ENCODE results near the gene HAPLN2.
"Not testable (repeated sequence)": the region's sequence is repeated elsewhere in the genome, so short reads cannot be mapped to it uniquely, and the experiment has no call there.

HAPLN2 gene

GRCh38 chr1:156618853-156619581 is at the start of gene HAPLN2:
Gene HAPLN2, plus strand, starts transcription at chr1:156619415. Its CDS starts 4,076 bp downstream, at chr1:156623491.
- peak; percentile 39 for DNase-seq

DNA sequence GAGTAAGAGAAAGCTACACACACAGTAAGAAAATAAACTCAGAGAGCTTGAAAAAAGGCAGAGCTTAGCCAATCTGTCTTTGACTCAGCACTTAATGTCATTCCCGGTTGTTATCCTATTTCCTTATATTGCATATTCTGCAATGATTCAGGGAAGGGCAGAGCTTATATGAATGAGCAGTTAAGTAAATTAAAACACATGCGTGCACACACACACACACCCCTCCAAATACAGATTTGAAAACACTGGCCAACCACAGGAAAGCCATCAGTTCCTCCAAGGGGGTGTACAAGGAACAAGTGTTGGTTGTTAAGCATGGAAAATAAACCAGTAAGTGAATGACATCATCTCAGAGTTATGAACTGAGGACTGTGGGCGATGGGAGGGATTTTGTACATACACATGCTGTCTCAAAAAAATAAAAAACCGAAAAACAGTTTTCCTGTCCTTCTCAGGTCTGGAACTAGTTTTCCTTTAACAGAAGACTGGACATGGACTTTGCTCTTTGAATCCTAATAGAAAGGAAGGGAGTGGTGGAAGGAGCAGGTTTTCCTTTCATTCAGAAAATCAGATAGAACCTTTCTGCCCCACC is 47.9 kb upstream of the HAPLN2 start:
- no peak for DNase-seq

DNA sequence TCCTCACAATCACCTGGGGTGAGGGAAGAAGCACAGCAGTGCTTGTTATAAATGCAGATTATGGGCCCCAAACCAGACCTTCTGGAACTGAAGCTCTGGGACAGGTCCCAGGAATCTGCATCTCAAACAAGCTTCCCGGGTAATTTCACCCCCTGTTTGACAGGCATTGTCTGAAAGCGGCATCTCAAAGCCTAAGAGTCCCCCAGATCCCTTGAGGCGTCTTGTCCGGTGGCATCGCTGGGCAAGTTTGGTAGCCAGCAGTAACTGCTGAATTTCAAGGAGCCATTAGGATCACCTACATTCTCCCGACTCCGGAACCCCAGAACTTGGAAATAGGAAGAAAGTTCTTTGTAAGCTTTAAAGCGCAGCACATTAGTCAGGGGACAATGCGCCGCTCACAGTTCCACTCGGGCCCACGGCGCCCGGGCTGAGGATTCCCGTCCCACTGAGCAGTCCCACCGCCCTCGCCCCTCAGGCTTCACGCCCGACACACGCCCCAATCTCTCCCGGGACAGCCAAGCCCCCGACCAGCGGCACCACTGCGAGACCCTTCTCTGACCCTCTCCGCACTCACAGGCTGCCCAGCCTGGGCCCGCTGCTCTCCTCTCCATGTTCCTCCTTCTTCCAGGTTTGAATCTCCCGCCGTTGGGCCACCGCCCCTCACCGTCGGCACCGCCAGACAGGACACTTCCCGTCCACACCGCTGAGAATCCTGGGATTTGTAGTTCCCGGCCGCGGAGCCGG is 47.1 kb upstream of the HAPLN2 start, which contains the start of gene IQGAP3:
TSS of gene IQGAP3 (minus strand) at position 647 of the 744 bp plus-strand sequence. CDS start at position 611, 36 bp downstream.
- DNase-seq, result peak; percentile 73

DNA sequence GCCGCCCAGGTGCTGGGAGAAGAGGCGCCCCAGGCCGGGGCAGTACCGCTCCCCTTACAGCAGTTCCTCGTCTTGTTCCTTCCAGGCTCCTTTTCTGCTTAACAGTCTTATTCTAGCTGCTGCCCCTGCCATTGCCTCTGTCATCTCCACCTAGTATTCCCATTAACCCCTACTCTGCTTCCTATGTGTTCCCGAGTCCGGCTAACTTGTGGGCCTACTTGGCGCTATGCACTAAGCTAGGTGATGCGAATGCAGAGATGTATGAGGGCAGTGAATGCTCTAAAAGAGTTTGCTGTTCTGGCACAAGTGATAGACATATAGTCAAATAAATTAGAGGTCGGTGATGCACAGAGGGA is 46.6 kb upstream of the HAPLN2 start:
- no peak for DNase-seq

DNA sequence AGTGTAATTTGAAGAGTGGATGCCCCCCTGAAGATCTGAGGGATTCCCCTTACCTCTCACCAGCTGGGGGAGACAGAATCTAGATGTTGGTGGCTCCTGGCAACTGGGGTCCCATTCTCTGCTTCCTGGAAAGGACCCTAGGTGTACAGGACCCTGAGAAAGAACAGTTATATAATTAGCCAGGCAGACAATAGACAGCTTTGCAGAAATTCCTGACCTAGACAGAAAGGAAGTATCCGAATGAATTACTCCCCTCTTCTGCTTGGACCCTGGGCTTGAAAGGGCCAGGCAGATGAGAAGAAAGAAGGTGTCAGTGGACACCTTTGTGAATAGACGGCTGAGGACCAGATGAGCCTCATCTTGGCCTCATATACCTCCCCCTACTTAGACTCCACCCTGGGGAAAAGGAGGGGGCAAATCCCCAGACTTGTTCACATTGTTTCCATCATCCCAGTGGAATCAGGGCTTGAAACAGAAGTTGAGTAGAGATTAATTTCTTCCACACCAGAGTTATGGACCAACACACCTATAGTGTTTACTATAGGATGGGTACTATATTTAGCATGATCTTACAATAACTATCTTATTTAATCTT is 45.1 kb upstream of the HAPLN2 start:
- no peak for DNase-seq

DNA sequence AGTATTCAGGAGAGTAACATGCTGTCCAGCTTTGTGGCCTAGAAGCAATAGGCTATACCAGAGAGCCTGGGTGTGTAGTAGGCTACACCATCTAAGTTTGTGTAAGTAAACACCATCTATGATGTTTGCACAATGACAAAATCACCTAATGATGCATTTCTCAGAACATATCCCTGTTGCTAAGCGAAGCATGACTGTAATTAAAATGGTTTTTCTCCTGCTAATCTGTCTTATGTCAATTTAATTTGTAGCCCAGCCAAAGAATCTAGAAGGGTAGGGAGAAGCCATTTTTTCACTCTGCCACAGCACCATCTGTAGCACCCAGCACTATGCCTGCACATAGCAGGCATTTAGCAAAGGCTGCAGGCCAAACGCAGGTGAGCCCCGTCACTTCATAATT is 41.7 kb upstream of the HAPLN2 start:
- no peak for DNase-seq

DNA sequence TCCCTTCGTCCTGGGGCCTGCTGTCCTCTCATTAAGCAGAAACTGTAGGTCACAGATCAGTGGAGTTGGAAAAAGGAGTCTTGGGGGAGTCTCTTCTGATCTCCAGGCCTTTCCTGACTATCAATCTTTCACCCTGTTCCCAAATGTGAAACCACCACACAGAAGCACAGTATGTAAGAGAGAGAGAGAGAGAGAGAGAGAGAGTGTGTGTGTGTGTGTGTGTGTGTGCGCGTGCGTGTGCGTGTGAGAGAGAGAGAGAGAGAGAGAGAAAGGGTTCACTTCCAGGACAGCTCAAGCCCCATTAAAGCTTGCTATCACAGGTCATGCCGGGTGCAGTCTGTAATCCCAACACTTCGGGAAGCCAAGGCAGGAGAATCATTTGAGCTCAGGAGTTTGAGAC is 41.2 kb upstream of the HAPLN2 start:
- no peak for DNase-seq

DNA sequence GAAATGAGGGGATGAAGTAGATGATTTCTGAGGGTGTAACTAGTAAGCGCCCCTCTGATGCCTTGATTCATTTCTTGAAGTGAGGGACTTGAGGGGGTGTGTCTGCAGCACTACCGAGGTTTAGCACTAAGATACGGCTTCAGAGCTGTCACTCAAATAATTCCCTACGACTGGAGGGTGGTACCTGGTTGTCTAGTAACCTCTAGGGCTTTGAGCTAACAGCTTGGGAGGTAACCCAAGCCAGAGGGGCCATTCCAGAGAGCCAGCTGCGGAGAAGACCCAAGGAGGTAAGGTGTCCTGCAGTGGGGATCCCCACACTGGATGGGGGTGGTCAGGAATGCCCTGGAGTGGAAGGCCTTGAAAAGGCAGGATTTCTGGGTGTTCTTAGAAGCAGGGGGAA is 39.7 kb upstream of the HAPLN2 start, which contains the start of gene TTC24:
TSS of gene TTC24 (plus strand) at position 252 of the 400 bp plus-strand sequence. CDS start 1,642 bp downstream, outside the sequence.
- no peak for DNase-seq

- peak; percentile 58 for DNase-seq
These were observed 37.4 kb upstream of the HAPLN2 start for GRCh38 chr1:156581661-156582387.

- peak; percentile 28 for DNase-seq
These were observed 36.7 kb upstream of the HAPLN2 start for GRCh38 chr1:156582388-156583017.

DNA sequence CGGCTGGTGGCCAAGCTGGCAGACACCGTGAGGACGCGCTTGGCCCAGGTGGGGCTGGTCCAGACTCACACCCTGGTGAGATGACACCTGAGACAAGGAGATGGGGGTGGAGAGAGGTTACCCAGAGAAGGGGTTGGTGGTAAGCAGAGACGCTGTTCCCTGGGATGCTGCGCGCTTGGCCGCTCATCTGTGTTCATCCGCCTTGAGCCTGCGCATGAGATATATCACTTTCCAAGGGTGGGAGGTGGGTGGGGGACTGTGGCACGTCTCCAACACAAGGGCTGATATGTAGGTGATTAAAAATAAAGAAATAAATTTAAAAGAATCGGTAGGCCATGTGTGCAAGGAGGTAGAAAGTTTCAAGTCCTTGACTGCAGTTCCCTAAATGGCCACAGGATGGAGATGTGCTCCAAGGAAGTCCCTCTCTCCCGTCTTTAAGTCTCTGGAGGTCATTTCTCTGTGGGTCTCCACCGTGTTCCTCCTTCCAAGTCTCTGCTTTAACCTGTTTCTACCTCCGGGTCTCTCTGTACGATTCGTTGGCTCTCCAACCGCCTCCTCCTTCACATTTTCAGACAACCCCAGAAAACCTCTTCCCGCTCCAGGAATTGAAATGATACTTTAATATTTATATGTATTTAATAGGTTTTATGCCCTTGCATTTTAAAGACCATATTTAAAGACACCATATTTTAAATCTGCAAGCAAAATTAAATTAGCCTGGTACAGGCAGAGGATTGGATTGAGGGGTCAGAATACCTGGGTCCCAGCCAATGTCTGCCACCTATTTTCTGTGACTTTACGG is 35.2 kb upstream of the HAPLN2 start:
- peak; percentile 73 for DNase-seq

DNA sequence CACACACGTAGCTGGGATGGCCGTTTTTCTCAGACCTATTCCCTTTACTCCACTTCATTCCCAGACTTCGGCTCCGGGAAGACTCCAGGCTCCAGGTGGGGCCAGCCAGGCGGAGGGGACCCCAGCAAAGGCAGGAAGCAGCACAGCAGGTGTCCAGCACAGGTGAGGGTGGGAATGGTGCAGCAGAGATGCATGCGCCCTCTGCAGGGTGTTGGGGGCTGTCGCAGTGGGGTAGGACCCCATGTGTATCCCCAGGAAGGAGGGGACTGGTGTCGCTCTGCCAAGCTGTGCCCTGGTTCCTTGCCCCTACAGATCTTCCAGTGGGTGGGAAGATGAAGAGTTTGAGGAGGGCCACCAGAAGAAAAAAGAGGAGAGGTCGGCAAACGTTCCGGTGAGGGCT is 34.4 kb upstream of the HAPLN2 start:
- no peak for DNase-seq

- DNase-seq, result no peak
These were observed 32.9 kb upstream of the HAPLN2 start for GRCh38 chr1:156586323-156586722.

DNA sequence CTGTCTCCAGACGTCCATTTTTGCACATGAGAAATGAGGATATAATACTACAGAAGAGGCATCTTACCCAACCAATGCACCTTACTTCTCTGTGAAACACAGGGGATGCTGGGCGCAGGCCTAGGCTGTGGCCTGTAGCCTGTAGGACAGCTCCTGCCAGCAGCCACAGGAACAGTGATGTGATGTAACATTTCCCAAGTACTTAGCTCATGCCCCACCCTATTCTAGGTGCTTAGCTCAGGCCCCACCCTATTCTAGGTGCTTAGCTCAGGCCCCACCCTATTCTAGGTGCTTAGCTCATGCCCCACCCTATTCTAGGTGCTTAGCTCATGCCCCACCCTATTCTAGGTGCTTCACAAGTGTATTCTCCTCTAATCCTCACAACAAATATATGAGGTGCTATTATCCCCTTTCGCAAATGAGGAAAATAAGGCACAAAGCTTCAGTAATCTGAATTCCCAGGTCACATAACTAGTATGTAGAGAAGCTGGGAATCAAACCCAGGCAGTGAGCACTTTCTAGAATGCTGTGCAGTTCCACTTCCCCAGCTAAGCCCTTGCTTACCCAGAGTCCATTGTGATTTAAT is 32.2 kb upstream of the HAPLN2 start:
- DNase-seq, result no peak

GRCh38 chr1:156587927-156588326 is 31.3 kb upstream of the HAPLN2 start:
- not testable (repeated sequence) for DNase-seq

DNA sequence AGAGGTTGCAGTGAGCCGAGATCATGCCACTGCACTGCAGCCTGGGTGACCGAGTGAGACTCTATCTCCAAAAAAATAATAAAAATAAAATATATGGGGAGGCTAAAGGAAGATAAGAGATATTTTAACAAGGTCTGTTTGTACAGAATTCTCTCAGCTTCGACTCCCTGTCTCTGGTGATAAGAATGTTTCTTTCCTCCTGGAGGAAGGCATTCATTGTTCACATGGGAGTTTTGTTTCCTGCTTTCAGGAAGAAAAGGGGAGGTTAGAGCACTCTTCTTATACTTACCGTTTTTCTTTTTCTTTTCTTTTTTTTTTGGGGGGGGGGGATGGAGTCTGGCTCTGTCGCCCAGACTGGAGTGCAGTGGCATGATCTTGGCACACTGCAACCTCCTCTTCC is 29.7 kb upstream of the HAPLN2 start:
- DNase-seq, result no peak

- no peak for DNase-seq
These were observed 28.7 kb upstream of the HAPLN2 start for GRCh38 chr1:156590326-156591180.

DNA sequence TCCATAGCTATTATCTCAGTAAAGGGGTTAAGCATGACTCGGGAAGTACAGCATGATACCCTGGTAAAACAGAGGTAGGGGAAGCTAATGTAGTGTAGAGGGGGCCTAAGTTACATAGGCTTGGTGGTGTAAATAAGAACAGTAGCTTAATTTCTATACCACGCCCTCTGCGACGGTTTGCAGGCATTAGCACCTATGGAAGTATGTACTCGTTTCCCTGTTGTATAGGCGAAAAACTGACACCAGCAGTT is 28.1 kb upstream of the HAPLN2 start:
- no peak for DNase-seq

DNA sequence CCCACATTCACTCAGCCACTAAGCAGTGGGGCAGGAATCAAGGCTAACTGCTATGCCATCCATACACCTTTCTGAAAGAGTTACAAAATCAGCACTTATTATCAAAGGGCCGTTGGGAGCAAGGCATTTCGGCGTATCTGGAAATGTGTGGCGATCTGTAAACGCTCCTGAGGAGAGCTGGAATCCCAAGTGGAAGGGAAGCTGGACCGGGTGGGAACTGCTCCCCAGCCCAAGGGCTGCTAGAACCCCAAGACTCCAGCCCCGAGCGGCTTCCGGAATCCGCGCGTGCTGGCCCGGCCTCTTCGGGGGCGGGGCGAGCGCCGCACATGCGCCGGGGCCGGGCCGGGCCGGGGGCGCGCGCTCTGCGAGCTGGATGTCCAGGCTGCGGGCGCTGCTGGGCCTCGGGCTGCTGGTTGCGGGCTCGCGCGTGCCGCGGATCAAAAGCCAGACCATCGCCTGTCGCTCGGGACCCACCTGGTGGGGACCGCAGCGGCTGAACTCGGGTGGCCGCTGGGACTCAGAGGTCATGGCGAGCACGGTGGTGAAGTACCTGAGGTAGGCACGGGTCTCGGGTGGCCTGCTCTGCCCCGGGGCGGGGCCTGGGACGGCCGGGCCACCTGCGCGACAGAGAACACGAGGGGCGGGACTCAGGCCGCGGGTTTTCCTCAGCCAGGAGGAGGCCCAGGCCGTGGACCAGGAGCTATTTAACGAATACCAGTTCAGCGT is 27.6 kb upstream of the HAPLN2 start, which contains the start of gene NAXE:
TSS of gene NAXE (plus strand) at position 345 of the 726 bp plus-strand sequence. CDS start at position 374, 29 bp downstream.
- peak; percentile 74 for DNase-seq
